HG03460 (cell line): ENCODE data around the gene B4GALNT3.

Source experiments
- ATAC-seq: cut with Tn5 transposase; IDR thresholded peaks from one replicate; pipeline ENCODE4 v1.9.1; 2021; ENCODE audit not compliant: unreplicated experiment

Gene B4GALNT3

GRCh38 chr12:556498-556897, 96.8 kb downstream of the B4GALNT3 start:
- ATAC-seq, result no peak

- ATAC-seq, result no peak
These were observed 98.8 kb downstream of the B4GALNT3 start for GRCh38 chr12:558580-558979.

GRCh38 chr12:559208-559905, 99.6 kb downstream of the B4GALNT3 start:
- ATAC-seq, result no peak

- no peak for ATAC-seq
These were observed 100.2 kb downstream of the B4GALNT3 start for GRCh38 chr12:559906-560455.

- ATAC-seq, result no peak
These were observed 101.1 kb downstream of the B4GALNT3 start for GRCh38 chr12:560691-561390.

GRCh38 chr12:561391-561705, 101.6 kb downstream of the B4GALNT3 start:
- ATAC-seq, result no peak

GRCh38 chr12:561908-562593, 102.3 kb downstream of the B4GALNT3 start:
- ATAC-seq, result no peak

- no peak for ATAC-seq
These were observed 102.9 kb downstream of the B4GALNT3 start for GRCh38 chr12:562634-563033.

GRCh38 chr12:563250-563781, 103.6 kb downstream of the B4GALNT3 start:
- no peak for ATAC-seq

GRCh38 chr12:563787-564298, 104.1 kb downstream of the B4GALNT3 start:
- ATAC-seq, result no peak

GRCh38 chr12:565161-565560, 105.4 kb downstream of the B4GALNT3 start:
- no peak for ATAC-seq

- no peak for ATAC-seq
These were observed 105.9 kb downstream of the B4GALNT3 start for GRCh38 chr12:565589-566105.

- no peak for ATAC-seq
These were observed 108.7 kb downstream of the B4GALNT3 start for GRCh38 chr12:568486-568885.

GRCh38 chr12:569091-569676, 109.4 kb downstream of the B4GALNT3 start:
- ATAC-seq, result no peak

- peak; percentile 56 for ATAC-seq
These were observed 110.2 kb downstream of the B4GALNT3 start for GRCh38 chr12:569803-570434.

- no peak for ATAC-seq
These were observed 110.7 kb downstream of the B4GALNT3 start for GRCh38 chr12:570435-570920.

- no peak for ATAC-seq
These were observed 111.4 kb downstream of the B4GALNT3 start for GRCh38 chr12:570921-571794.

GRCh38 chr12:571795-572531, 112.2 kb downstream of the B4GALNT3 start:
- ATAC-seq, result no peak

GRCh38 chr12:572532-572899, 112.8 kb downstream of the B4GALNT3 start:
- ATAC-seq, result no peak
